AG04450 (cell line): Measurements from ENCODE around the gene LRRC8C. TPM values are rescaled to one million over a fixed set of nuclear protein-coding genes. Genes with fewer than 3 reads are reported as not detected.

Experiments
- CTCF ChIA-PET: fragments of 300-600, 350-600 bp; formaldehyde crosslinking; extraction: SDS; loops from one replicate; lab custom pipeline; 2022; ENCODE audit warnings: antibody characterized with exemption, inconsistent platforms; lab: Charles Lee
- POLR2A ChIA-PET: fragments of 350-600 bp; formaldehyde crosslinking; extraction: SDS; loops from one replicate; lab custom pipeline; 2021; ENCODE audit warnings: antibody characterized with exemption, inconsistent platforms; lab: Yijun Ruan, JAX
- DNase-seq: peaks from one replicate; pipeline ENCODE4 v3.0.0-alpha.2; 2011; ENCODE audit warnings: low read depth, low spot score
- H3K27ac ChIP-seq: one replicate; pipeline ENCODE4 v1.5.1; 2012; ENCODE audit warnings: low read depth, low read length, control low read depth
- H3K27me3 ChIP-seq: one replicate; pipeline ENCODE4 v1.6.0; 2012; ENCODE audit warnings: low read length; ENCODE audit not compliant: control insufficient read depth, insufficient read depth
- H3K4me3 ChIP-seq: 2 replicates; pipeline ENCODE4 v1.5.1; 2011; ENCODE audit warnings: mild to moderate bottlenecking, low read depth, low read length, control low read depth
- H3K9me3 ChIP-seq: 2 replicates; pipeline ENCODE4 v1.5.1; 2012; ENCODE audit warnings: low read length; ENCODE audit not compliant: control insufficient read depth, insufficient read depth
- polyA plus RNA-seq: library from polyadenylated mRNA; depleted of rRNA; stranded (reverse); fragments of >200 nt; gene quantifications from 2 replicates; pipeline ENCODE4 v1.2.3, GENCODE V29; 2011
- TF ChIP-seq, protein P1 (sequence below): IDR thresholded peaks from 2 replicates; pipeline ENCODE4 v1.5.1; 2011; ENCODE audit warnings: low read depth, low read length, control low read depth, inconsistent platforms

The LRRC8C gene
- polyA plus RNA-seq, 1 experiment = 19.4 TPM

DNA sequence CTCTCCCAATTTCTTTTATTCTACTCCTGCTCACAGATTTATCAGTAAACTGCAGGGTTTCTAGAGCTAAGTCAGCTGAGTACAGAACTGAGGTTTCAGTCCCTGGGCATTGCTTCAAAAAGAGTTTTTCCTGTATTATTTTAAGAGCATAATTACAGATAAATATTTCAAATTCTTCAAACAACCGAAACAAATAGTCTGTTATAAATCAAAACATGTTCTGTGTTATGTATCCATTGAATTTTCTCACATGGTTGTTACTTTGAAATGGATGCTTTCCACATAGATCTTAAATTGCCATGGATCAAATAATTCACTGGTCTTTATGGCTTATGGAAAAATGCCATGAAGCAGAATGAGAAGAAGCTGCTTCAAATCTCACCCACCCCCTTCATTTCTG is 64.5 kb downstream of the LRRC8C start:
- H3K27me3 ChIP-seq = no peaks in the 10 kb centered on the region
- no peak for DNase-seq
- no peak overlapping the region for H3K4me3 ChIP-seq
- POLR2A ChIA-PET = no interaction called here
- CTCF ChIA-PET = interaction anchor here (0.7 kb wide), 1 partner anchor 65 kb away, joined by 3 read pairs; no protein-coding TSS in a partner anchor
- no peaks in the 10 kb centered on the region for H3K9me3 ChIP-seq
- no peak overlapping the region for H3K27ac ChIP-seq
- TF ChIP-seq, protein P1, sequence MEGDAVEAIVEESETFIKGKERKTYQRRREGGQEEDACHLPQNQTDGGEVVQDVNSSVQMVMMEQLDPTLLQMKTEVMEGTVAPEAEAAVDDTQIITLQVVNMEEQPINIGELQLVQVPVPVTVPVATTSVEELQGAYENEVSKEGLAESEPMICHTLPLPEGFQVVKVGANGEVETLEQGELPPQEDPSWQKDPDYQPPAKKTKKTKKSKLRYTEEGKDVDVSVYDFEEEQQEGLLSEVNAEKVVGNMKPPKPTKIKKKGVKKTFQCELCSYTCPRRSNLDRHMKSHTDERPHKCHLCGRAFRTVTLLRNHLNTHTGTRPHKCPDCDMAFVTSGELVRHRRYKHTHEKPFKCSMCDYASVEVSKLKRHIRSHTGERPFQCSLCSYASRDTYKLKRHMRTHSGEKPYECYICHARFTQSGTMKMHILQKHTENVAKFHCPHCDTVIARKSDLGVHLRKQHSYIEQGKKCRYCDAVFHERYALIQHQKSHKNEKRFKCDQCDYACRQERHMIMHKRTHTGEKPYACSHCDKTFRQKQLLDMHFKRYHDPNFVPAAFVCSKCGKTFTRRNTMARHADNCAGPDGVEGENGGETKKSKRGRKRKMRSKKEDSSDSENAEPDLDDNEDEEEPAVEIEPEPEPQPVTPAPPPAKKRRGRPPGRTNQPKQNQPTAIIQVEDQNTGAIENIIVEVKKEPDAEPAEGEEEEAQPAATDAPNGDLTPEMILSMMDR = no peak

- DNase-seq = no peak
- H3K27me3 ChIP-seq = no peaks in the 10 kb centered on the region
- no peak overlapping the region for H3K4me3 ChIP-seq
- no peaks in the 10 kb centered on the region for H3K9me3 ChIP-seq
- CTCF ChIA-PET = interaction anchor here (0.9 kb wide), 1 partner anchor 64 kb away, joined by 4 read pairs; no protein-coding TSS in a partner anchor
- TF ChIP-seq, protein P1 = no peak
- POLR2A ChIA-PET = interaction anchor here (0.5 kb wide), 1 partner anchor 676 kb away, joined by 3 read pairs; no protein-coding TSS in a partner anchor
- no peak overlapping the region for H3K27ac ChIP-seq
Measured at GRCh38 chr1:89698020-89698560, 65.2 kb downstream of the LRRC8C start.

DNA sequence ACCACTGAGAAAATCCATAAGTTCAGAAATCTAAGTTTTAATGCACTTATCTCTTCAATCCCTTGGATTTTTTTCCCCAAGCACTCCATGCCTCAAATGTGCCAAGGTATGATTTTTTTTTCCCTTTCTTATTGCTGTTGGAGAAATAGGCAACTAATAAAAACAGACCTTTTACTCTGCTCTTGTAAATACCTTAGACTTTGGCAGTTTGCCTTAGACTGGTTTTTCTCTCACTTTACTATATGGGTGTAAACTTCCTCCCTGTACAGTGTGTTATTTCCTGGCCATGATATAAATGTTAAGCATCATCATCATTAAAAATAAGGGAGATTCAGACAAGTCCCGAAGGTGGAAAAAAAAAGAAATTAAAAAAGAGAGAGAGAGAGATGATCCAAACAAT is 65.7 kb downstream of the LRRC8C start:
- H3K27ac ChIP-seq = no peak overlapping the region
- TF ChIP-seq, protein P1 = no peak
- CTCF ChIA-PET = interaction anchor here (0.9 kb wide), 1 partner anchor 64 kb away, joined by 4 read pairs; no protein-coding TSS in a partner anchor
- H3K4me3 ChIP-seq = no peak overlapping the region
- no peak for DNase-seq
- H3K9me3 ChIP-seq = no peaks in the 10 kb centered on the region
- H3K27me3 ChIP-seq = no peaks in the 10 kb centered on the region
- POLR2A ChIA-PET = interaction anchor here (0.5 kb wide), 1 partner anchor 677 kb away, joined by 3 read pairs; no protein-coding TSS in a partner anchor

- H3K4me3 ChIP-seq = no peak overlapping the region
- CTCF ChIA-PET = no interaction called here
- H3K9me3 ChIP-seq = no peaks in the 10 kb centered on the region
- no peaks in the 10 kb centered on the region for H3K27me3 ChIP-seq
- DNase-seq = no peak
- TF ChIP-seq, protein P1 = no peak
- POLR2A ChIA-PET = no interaction called here
- H3K27ac ChIP-seq = no peak overlapping the region
Measured at GRCh38 chr1:89699451-89699986, 66.6 kb downstream of the LRRC8C start.

- no peak overlapping the region for H3K4me3 ChIP-seq
- ChIA-PET POLR2A (no interaction called here), CTCF (no interaction called here)
- no peak for DNase-seq
- TF ChIP-seq, protein P1 = no peak
- H3K27ac ChIP-seq = no peak overlapping the region
- H3K27me3 ChIP-seq = no peaks in the 10 kb centered on the region
- H3K9me3 ChIP-seq = no peaks in the 10 kb centered on the region
Measured at GRCh38 chr1:89701746-89702241, 68.9 kb downstream of the LRRC8C start.
